HG02642 (cell line): Measurements from ENCODE around the gene AGFG2.
"Not testable (repeated sequence)": the region's sequence is repeated elsewhere in the genome, so short reads cannot be mapped to it uniquely, and the experiment has no call there.

Source experiments
- ATAC-seq: cut with Tn5 transposase; IDR thresholded peaks from one replicate; pipeline ENCODE4 v1.9.1; 2021; ENCODE audit warnings: mild to moderate bottlenecking; ENCODE audit not compliant: unreplicated experiment, poor library complexity

Gene AGFG2

GRCh38 chr7:100546926-100547800 is 8.2 kb downstream of the AGFG2 start:
- ATAC-seq: no peak

- no peak for ATAC-seq
Measured at GRCh38 chr7:100547872-100548271, 8.9 kb downstream of the AGFG2 start.

GRCh38 chr7:100548446-100548845 is 9.4 kb downstream of the AGFG2 start:
- ATAC-seq: not testable (repeated sequence)

DNA sequence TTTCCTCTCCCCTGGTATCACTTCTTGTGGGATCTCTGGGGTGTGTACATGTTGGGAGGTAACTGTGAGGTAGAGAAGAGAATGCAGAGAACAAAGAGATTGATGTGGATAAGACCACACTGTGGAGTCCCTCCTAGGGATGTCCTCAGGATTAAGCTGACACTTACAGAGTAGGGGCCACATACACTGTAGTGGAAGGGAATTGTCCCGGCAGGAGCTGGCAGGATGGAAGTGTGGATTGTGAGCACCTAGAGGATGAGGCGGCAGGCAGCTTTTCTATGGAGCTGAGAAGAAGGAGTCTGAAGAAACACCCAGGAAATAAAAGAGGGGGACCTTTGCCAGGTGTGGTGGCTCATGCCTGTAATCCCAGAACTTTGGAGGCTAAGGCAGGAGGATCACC is 13.5 kb downstream of the AGFG2 start:
- no peak for ATAC-seq

GRCh38 chr7:100553032-100553431 is 14.0 kb downstream of the AGFG2 start:
- ATAC-seq: no peak

- ATAC-seq: no peak
Measured at GRCh38 chr7:100555701-100556100, 16.7 kb downstream of the AGFG2 start.

GRCh38 chr7:100556541-100556940 is 17.5 kb downstream of the AGFG2 start:
- ATAC-seq: no peak

DNA sequence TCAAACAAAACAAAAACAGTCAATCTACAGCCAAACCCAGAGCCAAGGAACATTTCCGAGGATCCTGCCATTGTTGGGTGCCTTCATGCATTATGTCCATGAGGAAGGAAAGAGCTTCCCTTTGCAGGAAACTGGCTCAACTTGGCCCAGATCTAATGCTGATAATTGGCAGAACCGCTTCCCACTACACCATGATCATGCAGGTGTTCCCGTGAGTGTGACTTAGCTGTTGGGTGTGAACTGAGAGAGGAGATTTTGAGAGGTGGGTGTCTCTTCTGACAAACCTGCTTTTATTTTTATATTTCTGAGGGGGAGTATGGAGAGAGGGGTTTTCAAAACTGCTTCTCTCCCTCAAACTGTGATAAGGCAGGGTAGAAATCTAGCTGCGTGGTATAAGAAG is 20.1 kb downstream of the AGFG2 start:
- no peak for ATAC-seq

DNA sequence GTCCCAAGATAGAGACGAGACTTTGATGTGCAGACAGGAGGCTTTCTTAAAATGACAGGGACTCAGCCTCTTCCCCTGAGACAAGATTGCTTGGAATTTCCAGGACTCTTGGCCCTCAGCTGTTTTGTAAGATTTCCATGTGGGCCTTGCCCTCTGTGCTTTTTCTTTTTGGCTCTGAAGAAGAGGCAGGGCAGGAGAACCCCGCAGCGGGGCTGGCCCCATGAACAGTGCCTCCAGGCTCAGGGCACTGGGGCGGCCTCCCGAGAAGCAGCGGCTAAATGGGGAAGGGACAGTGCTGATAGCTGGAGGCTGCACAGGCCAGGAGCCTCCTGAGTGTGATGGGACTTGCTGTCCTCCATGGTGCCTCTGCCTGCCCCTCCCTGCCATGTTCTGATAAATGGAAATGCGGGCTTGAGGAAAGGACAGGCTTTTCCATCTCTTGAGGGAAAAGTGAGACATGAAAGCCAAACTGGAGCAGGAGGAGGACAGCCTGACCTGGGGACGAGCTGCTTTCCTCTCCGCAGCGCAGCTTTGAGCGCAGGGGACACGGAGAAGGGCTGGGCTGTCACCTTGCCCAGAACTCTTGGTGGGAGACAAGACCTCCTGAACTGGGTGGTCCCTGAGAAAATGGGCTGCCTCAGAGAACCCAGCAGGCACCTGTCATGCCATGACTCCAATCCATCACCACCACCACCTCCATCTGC is 22.6 kb downstream of the AGFG2 start:
- no peak for ATAC-seq

DNA sequence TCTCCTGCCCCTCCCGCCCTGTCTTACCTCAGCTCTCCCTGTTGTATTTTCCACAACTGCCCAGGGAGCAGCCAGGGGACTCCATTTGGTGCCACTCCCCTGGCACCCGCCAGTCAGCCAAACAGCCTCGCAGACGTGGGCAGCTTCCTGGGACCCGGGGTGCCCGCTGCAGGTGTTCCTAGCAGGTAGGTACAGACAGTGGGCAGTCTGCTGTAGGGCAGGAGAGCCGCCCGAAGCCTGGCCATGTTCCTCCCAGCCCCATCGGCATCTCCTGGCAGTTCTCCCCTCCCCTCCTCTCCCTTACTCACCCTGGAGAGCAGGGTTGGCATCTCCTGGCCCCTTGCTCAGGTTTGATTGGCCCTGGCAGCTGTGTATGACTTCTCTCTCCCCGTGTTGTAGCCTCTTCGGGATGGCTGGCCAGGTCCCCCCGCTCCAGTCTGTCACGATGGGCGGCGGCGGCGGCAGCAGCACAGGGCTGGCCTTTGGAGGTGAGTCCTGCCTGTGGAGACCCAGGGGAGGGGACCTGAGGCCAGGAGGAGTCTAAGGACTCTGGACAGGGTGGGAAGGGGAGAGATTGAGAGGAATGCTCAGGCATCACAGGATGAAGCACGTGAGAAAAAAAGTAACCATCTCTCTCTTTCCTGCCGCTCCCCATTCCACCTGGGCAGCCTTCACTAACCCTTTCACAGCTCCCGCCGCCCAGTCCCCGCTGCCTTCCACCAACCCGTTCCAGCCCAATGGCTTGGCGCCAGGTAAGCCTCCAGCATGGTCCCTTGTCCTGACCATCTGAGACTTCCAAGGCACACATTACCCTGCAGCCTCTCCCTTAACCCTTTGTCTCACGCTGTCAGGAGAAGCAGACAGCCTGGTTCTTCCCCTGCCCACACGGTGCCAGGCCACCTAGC is 23.4 kb downstream of the AGFG2 start:
- ATAC-seq: no peak

- no peak for ATAC-seq
Measured at GRCh38 chr7:100563100-100563564, 24.1 kb downstream of the AGFG2 start.

DNA sequence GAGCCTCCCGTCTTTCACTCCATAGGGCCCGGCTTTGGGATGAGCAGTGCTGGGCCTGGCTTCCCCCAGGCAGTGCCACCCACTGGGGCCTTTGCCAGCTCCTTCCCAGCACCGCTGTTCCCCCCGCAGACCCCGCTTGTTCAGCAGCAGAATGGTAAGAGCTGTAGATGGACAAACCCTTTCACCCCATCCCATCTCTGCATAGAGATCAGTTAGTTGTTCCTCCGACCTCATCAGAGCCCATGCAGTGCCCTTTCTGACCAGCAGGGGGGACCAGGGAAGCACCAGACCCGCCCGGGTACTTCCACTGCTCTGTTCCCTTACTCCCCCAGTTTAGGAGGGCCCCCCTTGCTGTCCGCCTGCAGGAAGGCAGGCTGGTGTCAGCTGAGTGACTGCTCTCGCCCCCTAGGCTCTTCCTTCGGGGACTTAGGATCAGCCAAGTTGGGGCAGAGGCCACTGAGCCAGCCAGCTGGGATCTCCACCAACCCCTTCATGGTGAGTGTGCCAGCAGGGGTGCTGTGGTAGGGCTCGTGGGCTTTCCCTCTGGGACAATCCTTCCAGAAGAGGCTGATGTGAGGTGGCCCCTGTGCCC is 24.9 kb downstream of the AGFG2 start:
- no peak for ATAC-seq

- not testable (repeated sequence) for ATAC-seq
Measured at GRCh38 chr7:100564405-100564804, 25.4 kb downstream of the AGFG2 start.

- ATAC-seq: no peak
Measured at GRCh38 chr7:100565133-100565571, 26.1 kb downstream of the AGFG2 start.

GRCh38 chr7:100566018-100566531 is 27.1 kb downstream of the AGFG2 start:
- no peak for ATAC-seq

DNA sequence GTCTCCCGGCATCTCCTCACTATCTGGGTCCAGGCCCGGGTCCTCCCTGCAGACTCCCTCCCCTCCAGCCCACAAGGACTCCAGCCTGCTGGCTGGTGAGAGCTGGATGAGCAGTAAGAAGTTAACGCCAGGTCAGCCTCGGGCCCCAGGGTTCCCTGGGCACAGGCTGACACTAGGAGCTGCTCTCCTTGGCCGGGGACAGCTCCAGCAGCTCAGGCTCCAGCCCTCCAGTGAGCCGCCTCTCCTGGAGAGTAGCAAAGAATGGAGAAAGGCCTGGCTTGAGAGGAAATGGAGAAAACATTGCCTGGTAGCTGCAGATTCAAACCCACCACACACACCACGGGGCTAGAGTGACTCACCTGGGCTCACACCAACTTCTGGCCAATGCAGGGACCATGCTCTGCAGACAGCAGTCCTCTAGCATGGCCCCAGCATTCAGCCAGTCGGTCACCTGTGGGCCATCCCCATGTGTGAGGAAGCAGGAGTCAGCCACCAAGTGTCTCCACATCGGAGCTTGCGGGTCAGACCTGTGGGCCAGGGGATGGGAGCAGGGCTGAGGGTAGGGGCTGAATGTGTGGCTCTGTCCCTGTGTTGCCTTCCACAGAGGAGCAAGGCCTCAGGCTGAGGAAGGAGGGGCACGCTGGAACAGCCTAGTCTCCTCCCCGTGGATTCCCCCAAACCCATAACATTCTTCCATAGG is 28.2 kb downstream of the AGFG2 start:
- no peak for ATAC-seq

- ATAC-seq: no peak
Measured at GRCh38 chr7:100567751-100568175, 28.8 kb downstream of the AGFG2 start.

DNA sequence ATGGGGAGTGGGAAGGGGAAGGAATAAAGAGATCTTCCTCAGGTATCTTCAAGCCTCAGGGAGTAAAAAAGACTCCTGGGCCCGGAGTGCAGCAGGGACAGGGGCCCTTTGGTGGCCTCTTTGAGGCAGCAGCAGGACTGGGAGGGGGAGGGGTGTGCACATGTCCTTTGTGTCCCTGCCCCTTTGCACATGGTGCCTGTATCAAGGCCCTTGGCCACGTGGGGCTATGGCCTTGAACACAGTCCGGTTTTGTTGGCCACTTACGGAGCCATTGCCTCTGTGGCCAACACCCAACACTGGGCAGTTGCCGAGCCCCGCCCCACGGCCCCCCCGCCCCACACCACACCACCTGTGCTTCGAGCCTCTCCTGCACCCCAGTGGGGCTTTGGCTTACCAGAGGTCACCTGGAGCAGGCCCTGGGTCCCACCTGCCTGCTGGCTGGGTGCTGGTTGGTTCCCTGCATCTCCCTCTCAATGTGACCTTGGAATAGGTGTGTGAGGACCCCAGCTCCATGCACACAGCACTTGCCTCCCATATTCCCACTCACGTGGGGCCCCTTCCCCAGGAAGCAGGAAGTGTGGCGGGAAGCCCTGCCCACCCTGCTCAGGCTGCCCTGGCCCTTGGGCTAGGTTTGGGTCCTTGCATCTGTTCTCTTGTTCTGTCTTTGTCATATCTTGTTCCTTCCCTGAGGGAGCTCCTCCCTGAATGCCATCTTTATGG is 29.3 kb downstream of the AGFG2 start:
- ATAC-seq: no peak
